T-helper 9 cell (primary cell): Measurements from ENCODE around the gene MINPP1.

Experiments used
- DNase-seq: peaks from one replicate; pipeline ENCODE4 v3.0.0-alpha.2; 2020

The MINPP1 gene

GRCh38 chr10:87524296-87524695, 19.6 kb downstream of the MINPP1 start:
- no peak for DNase-seq

GRCh38 chr10:87531908-87532622, 27.4 kb downstream of the MINPP1 start:
- no peak for DNase-seq

- no peak for DNase-seq
These were observed 28.0 kb downstream of the MINPP1 start for GRCh38 chr10:87532696-87533095.

DNA sequence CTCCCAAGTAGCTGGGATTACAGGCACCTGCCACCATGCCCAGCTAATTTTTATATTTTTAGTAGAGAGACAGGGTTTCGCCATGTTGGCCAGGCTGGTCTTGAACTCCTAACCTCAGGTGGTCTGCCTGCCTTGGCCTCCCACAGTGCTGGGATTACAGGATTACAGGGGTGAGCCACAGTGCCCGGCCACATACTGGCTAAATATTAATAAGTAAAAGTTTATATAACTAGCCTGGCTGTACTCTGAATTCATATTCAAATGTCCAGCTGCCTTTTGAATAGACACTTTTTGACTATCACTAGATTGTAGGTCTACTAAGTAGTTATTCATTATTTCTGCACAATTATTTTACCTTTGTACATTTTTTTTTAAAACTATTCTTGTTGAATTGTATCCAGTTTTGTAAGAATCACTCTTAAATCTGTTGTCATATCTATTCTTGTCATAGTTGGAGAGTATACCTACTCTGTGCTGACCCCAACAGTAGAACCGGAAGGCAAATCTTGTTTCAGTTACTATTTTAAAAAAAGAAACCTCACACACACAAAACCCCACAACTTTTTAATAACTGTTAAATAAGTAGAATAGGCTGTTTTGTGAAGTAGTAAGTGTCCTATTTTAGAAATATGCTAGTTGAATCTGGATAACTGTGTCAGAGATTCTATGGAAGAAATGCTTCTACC, 29.6 kb downstream of the MINPP1 start:
- DNase-seq, result no peak

DNA sequence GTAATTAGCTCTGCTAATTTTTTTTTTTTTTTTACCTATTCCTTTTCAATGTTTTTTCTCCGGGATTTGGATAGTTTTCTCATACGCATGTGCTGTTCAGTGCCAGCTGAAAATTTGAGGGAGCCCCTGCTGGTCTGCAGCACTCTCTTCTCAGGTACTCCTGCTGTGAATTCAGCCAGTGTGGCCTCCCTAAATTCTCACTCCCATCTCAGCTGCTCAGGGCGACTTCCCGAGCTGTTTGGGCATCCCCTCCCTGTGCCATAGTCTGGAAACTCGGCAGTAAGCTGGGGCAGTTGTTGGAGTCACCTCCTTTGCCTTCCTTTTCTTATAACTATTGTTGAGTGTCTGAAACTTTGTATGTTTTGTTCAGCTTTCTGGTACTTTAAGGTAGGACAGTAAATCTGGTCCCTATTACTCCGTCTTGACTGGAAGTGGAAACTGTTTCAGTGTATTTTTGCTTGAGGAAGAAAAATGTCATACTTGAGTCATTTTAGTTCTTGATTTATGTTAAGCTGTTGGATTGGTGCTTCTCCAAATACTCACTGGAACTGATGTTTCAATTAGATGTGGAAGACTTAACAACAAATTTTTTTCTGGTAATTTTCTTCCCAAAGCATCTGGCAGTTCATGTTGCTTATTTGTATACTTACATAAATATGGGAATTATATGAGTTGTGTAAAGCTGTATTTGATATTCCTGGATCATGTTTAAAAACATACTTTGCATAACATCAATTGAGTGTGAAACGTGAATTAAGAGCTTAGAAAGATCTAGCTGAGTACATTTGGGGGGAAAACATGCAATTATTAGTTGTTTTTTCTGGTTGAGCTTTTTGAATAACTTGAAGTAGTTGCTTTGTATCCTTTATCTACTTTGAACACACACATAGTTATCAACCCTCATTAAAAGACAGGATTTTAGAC, 33.7 kb downstream of the MINPP1 start:
- DNase-seq, result no peak

GRCh38 chr10:87541114-87541513, 36.4 kb downstream of the MINPP1 start:
- DNase-seq, result no peak

- DNase-seq, result no peak
These were observed 40.0 kb downstream of the MINPP1 start for GRCh38 chr10:87544721-87545120.

GRCh38 chr10:87545783-87546182, 41.1 kb downstream of the MINPP1 start:
- DNase-seq, result no peak

DNA sequence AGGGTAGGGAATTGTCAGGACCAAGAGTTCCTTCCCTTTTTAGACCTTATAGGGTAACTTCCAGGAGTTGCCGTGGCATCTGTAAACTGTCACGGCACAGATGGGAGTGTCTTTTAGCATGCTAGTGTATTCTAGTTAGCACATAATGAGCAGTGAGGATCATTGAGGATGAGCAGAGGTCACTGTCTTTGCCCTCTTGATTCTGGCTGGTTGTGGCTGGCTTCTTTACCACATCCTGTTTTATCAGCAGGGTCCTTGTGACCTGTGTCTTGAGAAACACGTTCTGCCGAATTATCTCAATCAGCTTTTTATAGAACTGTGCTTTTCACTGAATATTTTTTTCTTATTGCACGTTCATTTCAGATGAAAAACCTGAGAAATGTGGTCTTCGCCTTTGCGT, 41.5 kb downstream of the MINPP1 start:
- no peak for DNase-seq

DNA sequence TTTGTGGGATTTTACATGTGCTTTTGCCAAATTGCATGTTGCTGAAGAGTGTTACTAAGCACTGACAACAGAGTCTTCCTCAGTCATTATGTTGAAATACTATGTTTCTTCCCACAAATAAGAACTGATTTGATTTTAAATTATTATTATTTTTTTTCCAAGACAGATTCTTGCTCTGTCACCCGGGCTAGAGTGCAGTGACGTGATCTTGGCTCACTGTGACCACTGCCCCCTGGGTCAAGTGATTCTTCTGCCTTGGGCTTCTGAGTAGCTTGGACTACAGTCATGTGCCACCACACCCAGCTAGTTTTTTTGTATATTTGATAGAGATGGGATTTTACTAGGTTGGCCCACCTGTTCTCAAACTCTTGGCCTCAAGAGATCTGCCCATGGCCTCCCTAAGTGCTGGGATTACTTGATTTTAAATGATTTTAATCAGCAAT, 42.3 kb downstream of the MINPP1 start:
- no peak for DNase-seq

DNA sequence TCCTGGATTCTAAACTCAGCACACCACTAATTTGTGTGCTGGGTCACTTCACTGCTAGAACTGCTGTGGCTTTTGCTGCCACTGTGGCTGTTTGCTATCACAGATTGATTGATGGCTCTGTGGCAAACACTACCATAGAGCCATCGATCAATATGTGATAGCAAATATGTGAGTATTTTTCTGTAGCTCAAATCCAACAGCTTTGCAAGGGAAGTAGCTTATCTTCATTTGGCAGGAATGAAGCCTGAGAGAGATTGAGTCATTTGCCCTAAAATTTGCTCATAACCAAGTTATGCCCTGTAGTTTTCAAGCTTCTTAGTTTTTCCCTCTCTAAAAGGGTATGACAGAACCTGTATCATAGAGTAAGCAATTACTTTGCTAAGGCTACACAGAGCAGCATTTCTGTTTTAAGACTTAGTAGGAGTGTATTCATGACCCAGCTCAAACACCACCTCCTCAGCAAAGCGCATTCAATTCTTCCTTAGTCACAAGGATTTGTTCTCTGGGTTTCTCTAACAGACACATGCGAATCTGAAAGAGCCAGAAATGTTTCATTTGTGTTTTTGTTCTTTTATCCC, 43.1 kb downstream of the MINPP1 start:
- DNase-seq, result no peak

- DNase-seq, result no peak
These were observed 46.0 kb downstream of the MINPP1 start for GRCh38 chr10:87550741-87551140.

- no peak for DNase-seq
These were observed 46.6 kb downstream of the MINPP1 start for GRCh38 chr10:87551326-87551725.

DNA sequence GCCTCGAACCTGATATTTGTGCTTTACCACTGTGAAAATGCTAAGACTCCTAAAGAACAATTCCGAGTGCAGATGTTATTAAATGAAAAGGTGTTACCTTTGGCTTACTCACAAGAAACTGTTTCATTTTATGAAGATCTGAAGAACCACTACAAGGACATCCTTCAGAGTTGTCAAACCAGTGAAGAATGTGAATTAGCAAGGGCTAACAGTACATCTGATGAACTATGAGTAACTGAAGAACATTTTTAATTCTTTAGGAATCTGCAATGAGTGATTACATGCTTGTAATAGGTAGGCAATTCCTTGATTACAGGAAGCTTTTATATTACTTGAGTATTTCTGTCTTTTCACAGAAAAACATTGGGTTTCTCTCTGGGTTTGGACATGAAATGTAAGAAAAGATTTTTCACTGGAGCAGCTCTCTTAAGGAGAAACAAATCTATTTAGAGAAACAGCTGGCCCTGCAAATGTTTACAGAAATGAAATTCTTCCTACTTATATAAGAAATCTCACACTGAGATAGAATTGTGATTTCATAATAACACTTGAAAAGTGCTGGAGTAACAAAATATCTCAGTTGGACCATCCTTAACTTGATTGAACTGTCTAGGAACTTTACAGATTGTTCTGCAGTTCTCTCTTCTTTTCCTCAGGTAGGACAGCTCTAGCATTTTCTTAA, 47.7 kb downstream of the MINPP1 start:
- DNase-seq, result no peak

- DNase-seq, result no peak
These were observed 52.7 kb downstream of the MINPP1 start for GRCh38 chr10:87557409-87557808.

DNA sequence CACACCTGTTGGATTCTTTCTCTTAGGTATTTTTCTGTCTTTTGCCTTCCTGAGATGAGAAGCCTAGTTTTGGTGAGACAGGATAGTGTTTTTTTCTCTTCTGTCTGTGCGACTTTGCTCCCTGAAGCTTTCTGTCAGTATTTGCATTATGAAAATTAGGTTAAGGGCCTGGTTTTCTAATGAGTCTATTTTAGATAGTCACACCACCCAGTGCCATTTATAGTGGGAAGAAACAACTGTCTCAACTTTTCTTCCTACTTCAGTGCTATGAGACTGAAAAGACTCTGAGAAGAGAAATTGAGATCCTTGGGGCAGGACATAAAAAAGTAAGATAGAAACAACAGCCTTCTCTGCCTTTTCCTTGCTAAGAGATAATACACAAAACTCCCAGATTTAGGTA, 53.6 kb downstream of the MINPP1 start:
- no peak for DNase-seq

DNA sequence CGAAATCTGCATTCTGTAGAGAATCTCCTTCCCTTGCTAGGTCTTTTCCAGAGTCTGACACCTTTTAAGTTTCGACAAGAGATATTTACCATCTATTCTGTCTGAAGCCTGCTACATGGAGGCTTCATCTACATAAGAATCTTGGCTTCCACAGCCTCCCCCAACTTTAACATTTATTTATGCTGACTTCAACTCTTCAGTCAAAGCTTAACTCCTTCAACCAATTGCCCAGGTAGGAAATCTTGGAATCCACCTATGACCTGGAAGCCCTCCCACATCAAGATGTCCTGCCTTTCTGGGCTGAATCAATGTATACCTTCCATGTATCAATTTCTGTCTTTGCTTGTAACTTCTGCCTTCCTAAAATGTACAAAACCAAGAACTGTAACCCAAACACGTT, 54.7 kb downstream of the MINPP1 start:
- DNase-seq, result no peak

DNA sequence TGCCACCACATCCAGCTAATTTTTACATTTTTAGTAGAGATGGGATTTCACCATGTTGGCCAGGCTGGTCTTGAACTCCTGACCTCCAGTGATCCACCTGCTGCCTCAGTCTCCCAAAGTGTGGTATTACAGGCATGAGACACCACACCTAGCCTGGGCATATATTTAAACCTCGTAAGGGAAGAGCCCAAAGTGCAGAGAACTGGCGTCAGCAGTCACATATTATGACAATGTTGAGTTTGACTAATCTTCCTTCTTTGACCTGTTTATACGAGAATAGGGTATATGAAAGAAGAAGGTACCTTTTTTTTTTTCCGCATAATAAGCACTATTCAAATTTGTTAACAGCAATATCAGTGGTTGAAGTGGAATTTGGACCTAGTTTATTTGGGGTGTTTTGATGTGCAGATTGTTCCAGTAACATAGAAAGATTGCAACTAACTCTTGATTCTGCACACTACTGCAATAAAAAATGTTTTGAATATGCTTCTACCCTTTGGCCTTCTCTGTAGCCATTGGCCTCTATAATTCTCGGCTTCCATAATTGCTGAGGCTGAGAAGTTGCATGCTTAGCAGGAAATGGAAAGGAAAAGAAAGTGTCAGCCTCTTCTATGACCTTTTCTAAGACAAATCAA, 55.9 kb downstream of the MINPP1 start:
- DNase-seq, result no peak

GRCh38 chr10:87562750-87563149, 58.1 kb downstream of the MINPP1 start:
- DNase-seq, result no peak

GRCh38 chr10:87565010-87565409, 60.3 kb downstream of the MINPP1 start:
- no peak for DNase-seq

- no peak for DNase-seq
These were observed 71.2 kb downstream of the MINPP1 start for GRCh38 chr10:87575851-87576250.
